ENCODE data around the gene SLC39A11. TPM values are rescaled to one million over a fixed set of nuclear protein-coding genes. Genes with fewer than 3 reads are reported as not detected.
"Not testable (repeated sequence)": the region's sequence is repeated elsewhere in the genome, so short reads cannot be mapped to it uniquely, and the experiment has no call there.

SLC39A11 gene
- total and polyA plus RNA-seq, 4 donors: 4.6 to 23.3 (median 11.4) TPM

- WGBS (ENCODE audit: insufficient coverage): 91% methylated on average over 6 of the region's 9 CpGs
- not testable (repeated sequence) for H3K4me3 ChIP-seq (ENCODE audit: low read depth, low read length)
Measured at GRCh38 chr17:72761893-72762575, 330.5 kb downstream of the SLC39A11 start.

GRCh38 chr17:72761431-72761830 lies 331.1 kb downstream of the SLC39A11 start:
- Histone ChIP-seq H3K4me1 (ENCODE audit: control insufficient read depth, insufficient read depth, low read length) (no peaks in the 10 kb centered on the region), H3K27me3 (ENCODE audit: control insufficient read depth, insufficient read depth, low read length) (no peaks in the 10 kb centered on the region), H3K36me3 (ENCODE audit: control insufficient read depth, insufficient read depth, low read length) (no peaks in the 10 kb centered on the region), H3K27ac (ENCODE audit: low read depth, low read length) (no peak overlapping the region), H3K4me3 (ENCODE audit: low read depth, low read length) (no peak overlapping the region), H3K9me3 (ENCODE audit: control insufficient read depth, insufficient read depth, low read length) (no peaks in the 10 kb centered on the region)
- no peak for DNase-seq (ENCODE audit: low read depth in 4 of 6, low spot score in 6 of 6)
- 60% methylated on average over 1 of the region's 3 CpGs for WGBS (ENCODE audit: insufficient coverage)

More at GRCh38 chr17:72761893-72762575, 330.5 kb downstream of the SLC39A11 start:
- not testable (repeated sequence) for H3K27me3 ChIP-seq (ENCODE audit: control insufficient read depth, insufficient read depth, low read length); H3K9me3 ChIP-seq (ENCODE audit: control insufficient read depth, insufficient read depth, low read length); H3K27ac ChIP-seq (ENCODE audit: low read depth, low read length); DNase-seq (ENCODE audit: low read depth in 4 of 6, low spot score in 6 of 6); H3K4me1 ChIP-seq (ENCODE audit: control insufficient read depth, insufficient read depth, low read length); H3K36me3 ChIP-seq (ENCODE audit: control insufficient read depth, insufficient read depth, low read length)

- Histone ChIP-seq H3K27me3 (ENCODE audit: control insufficient read depth, insufficient read depth, low read length) (no peaks in the 10 kb centered on the region), H3K4me1 (ENCODE audit: control insufficient read depth, insufficient read depth, low read length) (no peaks in the 10 kb centered on the region), H3K9me3 (ENCODE audit: control insufficient read depth, insufficient read depth, low read length) (peaks cover 2% of the 10 kb centered on the region), H3K4me3 (ENCODE audit: low read depth, low read length) (no peak overlapping the region), H3K36me3 (ENCODE audit: control insufficient read depth, insufficient read depth, low read length) (no peaks in the 10 kb centered on the region), H3K27ac (ENCODE audit: low read depth, low read length) (no peak overlapping the region)
- no peak for DNase-seq (ENCODE audit: low read depth in 4 of 6, low spot score in 6 of 6)
- 91% methylated on average over 5 of the region's 6 CpGs for WGBS (ENCODE audit: insufficient coverage)
Measured at GRCh38 chr17:72760368-72760767, 332.1 kb downstream of the SLC39A11 start.

GRCh38 chr17:72759301-72759700 lies 333.2 kb downstream of the SLC39A11 start:
- peak in 1 of 6 donors; percentile 19 for DNase-seq (ENCODE audit: low read depth in 4 of 6, low spot score in 6 of 6)
- WGBS (ENCODE audit: insufficient coverage): 60% methylated on average over 1 of the region's 2 CpGs
- Histone ChIP-seq H3K4me1 (ENCODE audit: control insufficient read depth, insufficient read depth, low read length) (no peaks in the 10 kb centered on the region), H3K27me3 (ENCODE audit: control insufficient read depth, insufficient read depth, low read length) (no peaks in the 10 kb centered on the region), H3K36me3 (ENCODE audit: control insufficient read depth, insufficient read depth, low read length) (no peaks in the 10 kb centered on the region), H3K4me3 (ENCODE audit: low read depth, low read length) (no peak overlapping the region), H3K9me3 (ENCODE audit: control insufficient read depth, insufficient read depth, low read length) (peaks cover 2% of the 10 kb centered on the region), H3K27ac (ENCODE audit: low read depth, low read length) (no peak overlapping the region)

GRCh38 chr17:72756256-72756655 lies 336.2 kb downstream of the SLC39A11 start:
- no peaks in the 10 kb centered on the region for H3K27me3 ChIP-seq (ENCODE audit: control insufficient read depth, insufficient read depth, low read length)
- H3K4me3 ChIP-seq (ENCODE audit: low read depth, low read length): no peak overlapping the region
- H3K36me3 ChIP-seq (ENCODE audit: control insufficient read depth, insufficient read depth, low read length): no peaks in the 10 kb centered on the region
- H3K27ac ChIP-seq (ENCODE audit: low read depth, low read length): no peak overlapping the region
- 100% methylated on average over 2 of the region's 3 CpGs for WGBS (ENCODE audit: insufficient coverage)
- H3K9me3 ChIP-seq (ENCODE audit: control insufficient read depth, insufficient read depth, low read length): peaks cover 2% of the 10 kb centered on the region
- no peaks in the 10 kb centered on the region for H3K4me1 ChIP-seq (ENCODE audit: control insufficient read depth, insufficient read depth, low read length)
- no peak for DNase-seq (ENCODE audit: low read depth in 4 of 6, low spot score in 6 of 6)

- no peak overlapping the region for H3K4me3 ChIP-seq (ENCODE audit: low read depth, low read length)
- H3K27me3 ChIP-seq (ENCODE audit: control insufficient read depth, insufficient read depth, low read length): no peaks in the 10 kb centered on the region
- no peaks in the 10 kb centered on the region for H3K36me3 ChIP-seq (ENCODE audit: control insufficient read depth, insufficient read depth, low read length)
- peaks cover 2% of the 10 kb centered on the region for H3K9me3 ChIP-seq (ENCODE audit: control insufficient read depth, insufficient read depth, low read length)
- WGBS (ENCODE audit: insufficient coverage): 73% methylated on average over 3 of the region's 6 CpGs
- DNase-seq (ENCODE audit: low read depth in 4 of 6, low spot score in 6 of 6): no peak
- H3K27ac ChIP-seq (ENCODE audit: low read depth, low read length): no peak overlapping the region
- H3K4me1 ChIP-seq (ENCODE audit: control insufficient read depth, insufficient read depth, low read length): no peaks in the 10 kb centered on the region
Measured at GRCh38 chr17:72754513-72754912, 338.0 kb downstream of the SLC39A11 start.

GRCh38 chr17:72751746-72752145 lies 340.7 kb downstream of the SLC39A11 start:
- 77% methylated on average over 3 of the region's 5 CpGs for WGBS (ENCODE audit: insufficient coverage)
- no peak for DNase-seq (ENCODE audit: low read depth in 4 of 6, low spot score in 6 of 6)
- Histone ChIP-seq H3K27ac (ENCODE audit: low read depth, low read length) (no peak overlapping the region), H3K27me3 (ENCODE audit: control insufficient read depth, insufficient read depth, low read length) (no peaks in the 10 kb centered on the region), H3K36me3 (ENCODE audit: control insufficient read depth, insufficient read depth, low read length) (no peaks in the 10 kb centered on the region), H3K4me1 (ENCODE audit: control insufficient read depth, insufficient read depth, low read length) (no peaks in the 10 kb centered on the region), H3K4me3 (ENCODE audit: low read depth, low read length) (no peak overlapping the region), H3K9me3 (ENCODE audit: control insufficient read depth, insufficient read depth, low read length) (peaks cover 2% of the 10 kb centered on the region)

- 84% methylated on average over 4 of the region's 6 CpGs for WGBS (ENCODE audit: insufficient coverage)
- Histone ChIP-seq H3K27me3 (ENCODE audit: control insufficient read depth, insufficient read depth, low read length) (no peaks in the 10 kb centered on the region), H3K4me1 (ENCODE audit: control insufficient read depth, insufficient read depth, low read length) (no peaks in the 10 kb centered on the region), H3K36me3 (ENCODE audit: control insufficient read depth, insufficient read depth, low read length) (no peaks in the 10 kb centered on the region), H3K4me3 (ENCODE audit: low read depth, low read length) (no peak overlapping the region), H3K27ac (ENCODE audit: low read depth, low read length) (no peak overlapping the region), H3K9me3 (ENCODE audit: control insufficient read depth, insufficient read depth, low read length) (no peaks in the 10 kb centered on the region)
- no peak for DNase-seq (ENCODE audit: low read depth in 4 of 6, low spot score in 6 of 6)
Measured at GRCh38 chr17:72749119-72749572, 343.3 kb downstream of the SLC39A11 start.

- 92% methylated on average over 5 of the region's 5 CpGs for WGBS (ENCODE audit: insufficient coverage)
- no peaks in the 10 kb centered on the region for H3K9me3 ChIP-seq (ENCODE audit: control insufficient read depth, insufficient read depth, low read length)
- no peaks in the 10 kb centered on the region for H3K36me3 ChIP-seq (ENCODE audit: control insufficient read depth, insufficient read depth, low read length)
- H3K27ac ChIP-seq (ENCODE audit: low read depth, low read length): no peak overlapping the region
- H3K4me1 ChIP-seq (ENCODE audit: control insufficient read depth, insufficient read depth, low read length): peaks cover 5% of the 10 kb centered on the region
- H3K4me3 ChIP-seq (ENCODE audit: low read depth, low read length): no peak overlapping the region
- no peak for DNase-seq (ENCODE audit: low read depth in 4 of 6, low spot score in 6 of 6)
- no peaks in the 10 kb centered on the region for H3K27me3 ChIP-seq (ENCODE audit: control insufficient read depth, insufficient read depth, low read length)
Measured at GRCh38 chr17:72747501-72747900, 345.0 kb downstream of the SLC39A11 start.

- no peak overlapping the region for H3K4me3 ChIP-seq (ENCODE audit: low read depth, low read length)
- H3K27ac ChIP-seq (ENCODE audit: low read depth, low read length): no peak overlapping the region
- no peaks in the 10 kb centered on the region for H3K36me3 ChIP-seq (ENCODE audit: control insufficient read depth, insufficient read depth, low read length)
- 100% methylated on average over 1 of the region's 2 CpGs for WGBS (ENCODE audit: insufficient coverage)
- peaks cover 5% of the 10 kb centered on the region for H3K4me1 ChIP-seq (ENCODE audit: control insufficient read depth, insufficient read depth, low read length)
- no peaks in the 10 kb centered on the region for H3K9me3 ChIP-seq (ENCODE audit: control insufficient read depth, insufficient read depth, low read length)
- no peak for DNase-seq (ENCODE audit: low read depth in 4 of 6, low spot score in 6 of 6)
- no peaks in the 10 kb centered on the region for H3K27me3 ChIP-seq (ENCODE audit: control insufficient read depth, insufficient read depth, low read length)
Measured at GRCh38 chr17:72745241-72745640, 347.2 kb downstream of the SLC39A11 start.
